GM21381 (cell line): Measurements from ENCODE around the gene MAGI2.

Experiments
- ATAC-seq: cut with Tn5 transposase; IDR thresholded peaks from one replicate; pipeline ENCODE4 v1.9.1; 2021; ENCODE audit warnings: mild to moderate bottlenecking, moderate library complexity; ENCODE audit not compliant: unreplicated experiment

The MAGI2 gene

GRCh38 chr7:78760620-78761355, 692.7 kb downstream of the MAGI2 start:
- ATAC-seq: no peak

DNA sequence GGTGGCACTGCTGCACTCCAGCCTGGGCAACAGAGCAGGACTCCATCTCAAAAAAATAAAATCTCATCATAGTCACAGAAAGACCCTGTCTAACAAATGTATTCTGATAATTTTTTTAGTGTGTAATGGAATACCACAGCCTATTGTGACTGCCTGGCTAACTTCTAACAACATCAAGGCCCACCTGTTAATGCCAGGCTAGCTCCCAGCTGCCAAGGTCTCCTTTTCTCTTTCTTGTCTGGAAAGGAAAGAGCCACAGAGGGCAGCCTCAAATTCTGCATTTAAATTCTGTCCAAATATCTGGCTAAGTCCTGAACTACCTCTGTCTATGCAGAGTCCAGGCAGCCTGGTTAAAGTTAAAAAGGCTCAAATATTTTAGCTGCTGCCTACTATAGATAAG, 700.9 kb downstream of the MAGI2 start:
- no peak for ATAC-seq

DNA sequence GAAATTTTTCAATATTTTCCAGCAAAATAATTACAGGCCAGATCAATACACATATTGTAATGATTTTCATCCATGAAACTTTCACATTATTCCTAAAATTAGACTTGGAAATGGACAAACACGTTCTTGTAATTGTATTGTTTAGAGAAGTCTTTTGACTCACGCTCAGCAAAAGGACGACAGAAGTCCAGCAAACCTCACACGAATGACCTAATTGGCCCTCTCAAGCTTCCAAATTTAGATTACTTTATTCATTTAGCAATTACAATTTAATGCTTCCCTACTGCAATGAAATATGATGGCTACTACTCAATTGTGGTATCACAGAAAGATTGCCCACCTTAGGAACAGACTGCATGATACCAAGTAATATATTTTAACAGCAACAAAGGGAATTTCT, 702.2 kb downstream of the MAGI2 start:
- ATAC-seq: no peak

DNA sequence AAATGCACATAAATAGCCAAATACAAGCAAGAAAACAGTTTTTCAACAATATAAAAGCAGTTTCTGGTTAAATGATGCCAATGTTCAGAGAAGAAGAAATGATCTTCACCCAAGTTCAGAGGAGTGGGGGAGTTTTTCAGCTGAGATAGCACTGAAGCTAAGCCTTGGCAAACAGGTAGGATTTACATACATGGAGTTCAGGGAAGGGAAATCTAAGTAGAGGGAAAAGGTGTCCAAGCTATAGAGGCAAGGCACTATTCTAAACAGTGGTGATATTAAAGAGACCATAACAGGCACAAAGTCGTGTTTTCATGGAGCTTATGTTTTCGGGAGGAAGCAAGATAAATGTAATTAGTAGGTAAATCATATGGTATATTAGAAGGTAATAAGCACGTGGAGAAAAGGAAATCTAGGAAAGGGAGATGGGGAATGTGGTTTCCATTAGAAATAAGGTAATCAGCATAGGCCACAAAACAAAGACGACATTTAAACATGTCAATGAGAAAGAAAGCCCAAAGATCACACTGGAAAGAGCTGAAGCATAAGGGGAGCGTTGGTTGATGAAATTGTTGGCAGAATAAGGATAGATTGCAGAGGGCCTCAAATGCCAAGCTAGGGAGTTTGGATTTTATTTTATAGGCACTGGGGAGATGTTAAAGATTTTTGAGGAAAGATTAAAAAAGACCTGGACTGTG, 704.3 kb downstream of the MAGI2 start:
- ATAC-seq: no peak

- ATAC-seq: no peak
Observed at GRCh38 chr7:78747592-78747991, 705.9 kb downstream of the MAGI2 start.

DNA sequence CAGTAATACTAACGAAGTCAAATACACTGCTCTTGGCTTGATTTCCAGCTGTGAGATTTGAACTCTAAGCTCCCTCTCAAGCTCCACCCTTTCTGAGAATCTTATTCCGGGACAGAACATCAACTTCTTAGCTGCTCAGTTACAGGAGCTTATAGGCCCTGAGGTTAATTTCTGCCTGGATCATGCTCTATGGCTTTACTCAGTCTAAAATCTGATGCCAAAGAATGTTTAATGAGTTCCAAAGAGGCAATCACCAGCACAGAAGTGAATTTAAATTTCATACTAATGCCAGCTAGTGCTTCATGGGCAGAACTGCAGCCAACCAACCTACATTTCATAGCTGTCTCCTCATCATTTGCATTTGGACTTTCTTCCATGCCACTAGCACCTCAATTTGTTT, 707.2 kb downstream of the MAGI2 start:
- no peak for ATAC-seq

DNA sequence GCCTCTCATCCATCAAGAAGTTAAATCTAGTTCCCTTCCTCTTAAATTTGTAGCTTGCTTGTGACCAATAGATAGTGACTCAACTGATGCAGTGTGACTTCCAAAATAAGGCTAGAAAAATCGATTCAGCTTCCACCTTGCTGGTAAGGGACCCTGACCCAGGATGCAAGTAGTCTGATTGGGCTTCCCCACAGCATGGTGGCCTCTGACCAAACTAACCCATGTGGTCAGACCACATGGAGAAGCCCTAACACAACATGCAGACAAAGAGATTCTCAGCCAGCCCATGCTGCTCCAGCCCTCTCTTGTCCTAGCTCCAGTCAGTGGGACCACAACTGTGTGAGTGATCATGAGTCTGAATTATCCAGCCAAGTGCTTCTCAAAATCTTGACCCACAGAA, 710.8 kb downstream of the MAGI2 start:
- ATAC-seq: no peak

GRCh38 chr7:78736548-78736947, 716.9 kb downstream of the MAGI2 start:
- ATAC-seq: no peak

DNA sequence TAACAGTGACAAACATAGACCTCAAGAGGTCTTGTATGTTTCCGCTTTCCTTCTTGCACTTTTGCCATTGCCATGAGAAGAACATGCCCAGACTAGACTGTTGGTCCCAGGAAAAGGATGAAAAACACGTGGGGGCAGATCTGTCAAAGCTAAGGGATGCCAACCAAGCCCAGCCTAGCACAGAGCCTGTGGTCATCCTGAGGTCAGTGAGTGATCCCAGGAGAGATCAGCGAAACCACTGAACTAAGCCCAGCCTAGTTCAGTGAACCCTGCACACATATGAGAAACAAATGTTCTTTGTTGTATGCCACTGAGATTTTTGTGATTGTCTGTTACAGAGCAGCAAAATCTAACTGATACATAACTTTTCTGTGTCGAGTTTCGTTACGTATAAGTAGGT, 718.8 kb downstream of the MAGI2 start:
- no peak for ATAC-seq

DNA sequence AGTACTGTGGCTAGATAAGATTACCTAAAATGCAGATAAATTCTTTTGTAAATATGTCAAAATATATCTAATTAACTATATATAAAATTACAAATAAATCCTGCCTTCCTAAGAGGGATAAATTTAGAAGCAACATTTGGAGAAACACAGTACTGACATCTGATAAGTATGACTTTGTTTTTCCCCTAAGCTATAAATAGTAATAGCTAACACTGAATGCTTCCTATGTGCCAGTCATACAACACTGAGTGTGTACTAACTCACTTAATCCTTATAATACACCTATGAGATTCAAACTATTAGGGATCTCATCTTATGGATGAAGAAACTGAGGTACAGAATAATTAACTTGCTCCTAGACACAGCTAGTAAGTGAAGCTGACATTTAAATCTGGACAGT, 733.4 kb downstream of the MAGI2 start:
- ATAC-seq: no peak

DNA sequence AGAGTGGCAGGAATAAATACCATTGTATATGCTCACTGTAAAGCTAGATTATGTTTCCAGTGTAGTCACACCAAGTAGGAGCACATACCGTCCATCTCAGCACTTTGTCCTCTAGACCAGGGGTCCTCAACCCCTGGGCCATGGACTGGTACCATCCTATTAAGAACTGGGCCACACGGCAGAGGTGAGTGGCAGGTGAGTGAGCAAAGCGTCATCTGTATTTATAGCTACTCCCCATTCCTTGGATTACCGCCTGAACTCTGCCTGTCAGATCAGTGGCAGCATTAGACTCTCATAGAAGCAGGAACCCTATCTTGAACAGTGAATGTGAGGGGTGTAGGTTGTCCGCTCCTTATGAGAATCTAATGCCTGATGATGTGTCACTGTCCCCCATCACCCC, 735.3 kb downstream of the MAGI2 start:
- no peak for ATAC-seq

GRCh38 chr7:78716876-78717275, 736.6 kb downstream of the MAGI2 start:
- ATAC-seq: no peak

- ATAC-seq: no peak
Observed at GRCh38 chr7:78714356-78714755, 739.1 kb downstream of the MAGI2 start.

DNA sequence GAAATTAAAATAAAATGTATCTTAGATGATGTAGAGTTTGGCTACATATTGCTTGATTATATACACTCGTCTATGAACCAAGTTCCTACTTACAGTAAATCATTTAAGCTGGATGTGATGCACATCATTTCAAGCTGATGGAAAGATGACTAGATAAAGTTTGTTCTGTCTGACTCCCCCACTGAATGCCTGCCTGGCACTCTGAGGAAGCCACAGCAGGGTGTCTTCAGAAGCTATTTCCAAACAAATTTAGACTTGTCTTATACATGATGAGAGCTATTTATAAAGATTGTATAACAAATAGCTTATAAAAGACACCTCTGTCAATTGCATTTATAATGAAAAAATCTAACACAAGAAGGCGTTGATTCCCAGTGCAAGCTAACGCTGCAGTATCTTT, 741.4 kb downstream of the MAGI2 start:
- no peak for ATAC-seq

- no peak for ATAC-seq
Observed at GRCh38 chr7:78709658-78710057, 743.8 kb downstream of the MAGI2 start.

DNA sequence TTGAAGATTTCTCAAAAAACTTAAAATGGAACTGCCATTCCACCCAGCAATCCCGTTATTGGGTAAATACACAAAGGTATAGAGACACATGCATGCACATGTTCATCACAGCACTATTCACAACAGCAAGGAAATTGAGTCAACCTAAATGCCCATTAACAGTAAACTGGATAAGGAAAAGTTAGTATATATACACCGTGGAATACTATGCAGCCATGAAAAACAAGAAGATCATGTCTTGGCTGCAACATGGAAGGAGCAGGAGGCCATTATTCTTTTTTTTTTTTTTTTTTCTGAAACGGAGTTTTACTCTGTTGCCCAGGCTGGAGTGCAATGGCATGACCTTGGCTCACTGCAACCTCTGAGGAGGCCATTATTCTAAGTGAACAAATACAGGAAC, 749.0 kb downstream of the MAGI2 start:
- ATAC-seq: no peak

DNA sequence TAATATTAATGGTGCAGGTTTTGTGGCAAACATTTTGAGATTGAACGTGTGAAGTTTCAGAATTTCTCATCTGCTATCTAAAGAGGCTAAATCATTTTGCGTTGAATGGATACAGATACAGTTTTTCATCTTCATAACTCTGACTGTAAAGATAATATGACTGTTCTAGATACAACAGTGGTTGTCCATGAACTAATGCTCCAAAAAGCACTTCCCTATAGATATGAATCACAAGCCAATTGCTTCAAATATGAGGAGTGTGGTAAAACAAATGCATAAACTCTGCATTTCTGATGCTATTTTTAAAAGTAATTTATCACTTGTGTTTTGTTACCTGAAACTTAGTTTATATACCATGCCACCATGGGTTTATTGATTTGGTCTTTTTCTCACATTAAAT, 750.1 kb downstream of the MAGI2 start:
- ATAC-seq: no peak

DNA sequence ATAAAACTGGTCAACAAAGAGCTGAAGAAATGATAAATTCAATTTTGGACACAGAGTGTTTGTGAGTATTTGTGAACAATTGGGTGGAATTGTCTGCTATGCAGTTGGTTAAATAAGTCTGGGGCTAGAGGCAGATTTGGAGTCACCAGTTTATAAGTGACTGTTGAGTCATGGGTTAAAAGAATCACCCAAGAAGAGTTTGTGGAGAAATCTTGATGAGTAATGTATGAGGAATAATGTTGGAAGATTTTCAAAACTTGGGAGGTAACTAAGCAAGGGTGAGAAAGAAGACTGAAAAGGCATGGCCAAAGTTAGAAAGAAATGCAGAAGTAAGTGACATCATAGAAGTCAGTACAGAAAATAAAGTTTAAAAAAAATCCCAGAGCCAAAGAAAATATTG, 750.7 kb downstream of the MAGI2 start:
- no peak for ATAC-seq

GRCh38 chr7:78695826-78696225, 757.6 kb downstream of the MAGI2 start:
- ATAC-seq: no peak

GRCh38 chr7:78691584-78691983, 761.9 kb downstream of the MAGI2 start:
- ATAC-seq: no peak

DNA sequence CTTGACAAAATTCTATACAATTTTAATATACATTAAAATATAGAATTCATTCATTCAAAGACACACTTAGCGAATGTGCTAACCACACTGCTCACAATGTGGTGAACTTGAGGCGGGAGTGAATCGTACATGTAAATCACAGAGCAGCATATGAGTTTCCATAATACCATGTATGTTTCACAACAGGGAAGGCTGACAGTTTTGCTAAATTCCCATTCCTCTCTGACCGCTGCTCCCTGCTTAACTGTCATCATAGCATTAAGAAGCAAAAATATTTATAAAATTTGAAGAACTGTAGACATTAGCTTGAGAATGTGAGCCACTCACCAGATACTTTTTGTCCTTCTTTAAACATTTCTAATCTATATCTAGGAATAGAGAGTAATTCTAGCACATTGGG, 763.3 kb downstream of the MAGI2 start:
- no peak for ATAC-seq

DNA sequence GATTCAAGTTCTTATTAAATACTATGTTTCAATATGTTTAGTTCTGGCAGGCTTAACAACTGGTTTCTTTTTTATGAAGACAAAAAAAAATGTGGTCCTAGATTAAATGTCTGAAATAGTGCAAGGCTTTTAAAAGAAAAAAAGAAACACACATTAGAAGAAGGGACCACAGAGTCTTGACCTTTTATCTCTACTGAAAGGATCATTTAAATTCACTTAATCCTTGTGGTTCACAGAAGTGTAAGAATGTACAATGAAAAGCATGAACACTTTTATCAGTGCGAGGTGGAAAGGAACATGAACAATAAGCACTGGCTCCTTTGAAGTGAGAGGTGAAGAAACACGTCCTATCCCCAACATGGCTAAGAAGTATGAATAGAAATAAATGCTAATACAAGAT, 765.1 kb downstream of the MAGI2 start:
- no peak for ATAC-seq

GRCh38 chr7:78686189-78686588, 767.3 kb downstream of the MAGI2 start:
- no peak for ATAC-seq
